Renal pelvis (tissue), 4 donors: Measurements from ENCODE around the gene RAB3IP. TPM values are rescaled to one million over a fixed set of nuclear protein-coding genes. Genes with fewer than 3 reads are reported as not detected.
A peak's percentile ranks its signal among the peaks of the same experiment; 100 is the strongest.
"Not testable (repeated sequence)": the region's sequence is repeated elsewhere in the genome, so short reads cannot be mapped to it uniquely, and the experiment has no call there.

ENCODE experiments used
- DNase-seq: peaks from one replicate; pipeline ENCODE4 v3.0.0-alpha.2; 2013
- polyA plus RNA-seq, 3 donors: library from polyadenylated mRNA; unstranded; fragments of 120-200 nt; gene quantifications; one replicate each; pipeline ENCODE4 v1.2.1, GENCODE V29; 2013; ENCODE audit not compliant: insufficient read length in 3 of 3

Gene RAB3IP
- polyA plus RNA-seq, 3 donors: 54.7 to 81.6 (median 64.6) TPM

DNA sequence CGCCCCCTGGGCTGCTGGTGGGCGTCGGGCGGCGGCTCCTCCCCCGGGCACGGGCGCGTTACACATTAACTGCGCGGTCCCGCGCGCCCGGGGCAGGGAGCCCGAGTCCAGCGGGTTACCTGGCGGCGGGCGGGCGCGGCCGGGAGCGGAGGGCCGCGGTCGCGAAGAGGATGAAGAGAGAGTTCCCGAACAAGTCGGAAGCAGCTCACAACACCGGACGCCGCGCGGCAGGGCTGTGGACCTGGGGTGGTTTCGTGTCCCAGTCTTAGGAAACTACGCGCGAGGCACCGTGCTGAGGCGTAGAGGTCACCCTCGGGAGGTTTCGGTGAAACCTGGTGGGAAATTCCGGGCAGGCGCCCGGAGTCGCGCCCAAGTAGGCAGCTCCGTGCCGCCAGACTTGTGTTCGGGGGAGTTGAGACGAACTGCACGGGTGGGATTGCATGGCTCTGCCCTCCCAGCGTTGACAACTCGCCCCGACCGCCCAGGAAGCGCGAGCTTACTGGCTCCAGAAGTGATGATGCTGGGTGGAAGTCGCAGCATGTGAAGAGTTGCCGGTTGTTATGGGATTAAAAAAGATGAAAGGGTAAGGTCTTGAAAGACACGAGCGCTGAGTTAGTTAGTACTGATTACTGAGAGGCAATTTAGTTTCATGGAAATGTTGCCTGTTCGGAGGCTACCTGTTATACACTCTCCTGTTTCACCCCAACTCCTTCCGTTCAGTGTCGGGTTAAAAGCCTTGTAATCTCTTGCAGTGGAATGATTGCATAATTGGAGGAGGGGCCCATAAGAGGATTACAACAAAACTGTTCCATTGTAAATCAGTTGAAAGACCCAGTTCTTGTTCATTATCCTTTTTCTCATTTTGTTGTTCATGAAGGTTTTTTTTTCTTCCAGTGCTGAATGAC lies 879 bp downstream of the RAB3IP start:
- peak; percentile 73 for DNase-seq

DNA sequence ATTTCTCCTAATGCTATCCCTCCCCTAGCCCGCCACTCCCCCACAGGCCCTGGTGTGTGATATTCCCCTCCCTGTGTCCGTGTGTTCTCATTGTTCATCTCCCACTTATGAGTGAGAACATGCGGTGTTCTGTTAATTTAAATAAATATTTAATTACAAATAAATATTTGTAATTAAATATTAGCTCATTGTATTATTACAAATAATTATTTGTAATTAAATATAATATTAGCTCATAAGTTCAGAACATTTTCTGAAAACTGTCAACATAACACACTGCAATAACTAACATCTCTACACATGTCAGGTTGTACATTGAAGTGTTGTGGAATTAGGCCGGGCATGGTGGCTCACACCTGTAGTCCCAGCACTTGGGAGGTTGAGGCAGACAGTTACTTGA lies 5.4 kb downstream of the RAB3IP start:
- no peak for DNase-seq

DNA sequence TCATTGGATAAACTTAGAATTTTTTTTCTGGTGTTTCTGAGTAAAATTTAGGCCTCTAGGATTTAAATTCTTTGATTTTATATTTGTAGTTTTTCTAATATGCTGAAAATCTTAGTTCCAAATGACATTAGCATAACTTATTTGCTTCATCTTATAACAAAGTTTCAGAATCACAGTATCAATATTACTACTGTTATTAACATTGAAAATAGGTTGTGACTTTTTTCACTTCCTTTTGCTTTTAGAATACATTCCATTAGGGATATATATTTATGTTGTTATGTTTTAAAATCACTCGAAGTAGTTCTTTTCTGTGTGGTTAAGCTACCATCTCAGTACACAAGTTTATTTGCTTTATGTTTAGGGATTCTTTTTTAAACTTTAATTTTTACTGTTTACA lies 12.8 kb downstream of the RAB3IP start:
- DNase-seq: no peak

DNA sequence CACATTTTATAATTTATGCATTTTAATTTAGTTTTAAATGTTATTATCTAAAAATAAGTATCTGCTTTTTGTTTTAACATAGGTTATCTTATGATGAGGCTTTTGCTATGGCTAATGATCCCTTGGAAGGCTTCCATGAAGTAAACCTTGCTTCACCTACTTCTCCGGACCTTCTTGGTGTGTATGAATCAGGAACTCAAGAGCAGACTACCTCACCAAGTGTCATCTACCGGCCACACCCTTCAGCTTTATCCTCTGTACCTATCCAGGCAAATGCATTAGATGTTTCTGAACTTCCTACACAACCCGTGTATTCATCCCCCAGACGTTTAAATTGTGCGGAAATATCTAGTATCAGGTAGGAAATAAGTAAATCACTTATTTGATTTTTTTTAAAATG lies 16.6 kb downstream of the RAB3IP start:
- no peak for DNase-seq

DNA sequence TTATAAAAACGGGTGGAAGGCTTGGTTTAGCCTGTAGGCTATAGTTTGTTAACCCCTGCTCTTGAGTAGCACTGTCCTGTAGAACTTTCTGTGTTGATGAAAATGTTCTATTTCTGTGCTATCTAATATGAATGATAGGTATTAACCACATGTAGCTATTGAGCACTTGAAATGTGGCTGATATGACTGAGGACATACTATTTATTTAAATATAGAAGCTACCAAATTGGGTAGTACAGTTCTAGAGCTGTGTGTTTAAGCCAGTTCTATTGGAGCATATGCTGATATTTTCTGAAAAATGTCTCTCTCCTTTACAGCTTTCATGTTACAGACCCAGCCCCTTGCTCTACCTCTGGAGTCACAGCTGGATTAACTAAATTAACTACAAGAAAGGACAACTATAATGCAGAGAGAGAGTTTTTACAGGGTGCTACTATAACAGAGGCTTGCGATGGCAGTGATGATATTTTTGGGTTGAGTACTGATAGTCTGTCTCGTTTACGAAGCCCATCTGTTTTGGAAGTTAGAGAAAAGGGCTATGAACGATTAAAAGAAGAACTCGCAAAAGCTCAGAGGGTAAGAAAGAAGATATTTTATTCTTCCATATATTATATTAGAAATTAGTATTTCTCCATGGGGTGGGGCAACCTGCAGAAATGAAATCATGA lies 17.6 kb downstream of the RAB3IP start:
- no peak for DNase-seq

DNA sequence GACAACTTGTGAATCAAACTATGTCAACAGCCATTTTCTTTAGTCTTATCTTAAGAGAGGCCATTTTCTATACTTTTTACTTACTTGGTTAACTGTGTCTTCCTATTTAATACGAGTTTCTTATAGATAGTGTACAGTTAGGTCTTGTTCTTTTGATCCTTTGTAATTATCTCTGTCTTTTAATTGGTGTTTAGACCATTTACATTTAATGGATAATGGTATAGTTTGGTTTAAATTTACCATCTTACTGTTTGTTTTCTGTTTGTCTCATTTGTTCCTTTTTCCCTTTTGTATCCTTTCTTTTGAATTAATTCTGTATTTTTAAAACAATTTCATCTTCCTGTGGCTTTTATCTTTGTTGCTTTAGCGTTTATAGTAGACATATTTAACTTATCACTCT lies 19.4 kb downstream of the RAB3IP start:
- no peak for DNase-seq

DNA sequence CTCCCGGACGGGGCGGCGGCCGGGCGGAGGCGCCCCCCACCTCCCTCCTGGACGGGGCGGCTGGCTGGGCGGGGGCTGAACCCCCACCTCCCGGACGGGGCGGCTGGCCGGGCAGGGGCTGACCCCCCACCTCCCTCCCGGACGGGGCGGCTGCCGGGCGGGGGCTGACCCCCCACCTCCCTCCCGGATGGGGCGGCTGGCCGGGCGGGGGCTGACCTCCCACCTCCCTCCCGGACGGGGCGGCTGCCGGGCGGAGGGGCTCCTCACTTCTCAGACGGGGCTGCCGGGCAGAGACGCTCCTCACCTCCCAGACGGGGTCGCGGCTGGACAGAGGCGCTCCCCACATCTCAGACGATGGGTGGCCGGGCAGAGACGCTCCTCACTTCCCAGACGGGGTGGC lies 20.9 kb downstream of the RAB3IP start:
- not testable (repeated sequence) for DNase-seq

DNA sequence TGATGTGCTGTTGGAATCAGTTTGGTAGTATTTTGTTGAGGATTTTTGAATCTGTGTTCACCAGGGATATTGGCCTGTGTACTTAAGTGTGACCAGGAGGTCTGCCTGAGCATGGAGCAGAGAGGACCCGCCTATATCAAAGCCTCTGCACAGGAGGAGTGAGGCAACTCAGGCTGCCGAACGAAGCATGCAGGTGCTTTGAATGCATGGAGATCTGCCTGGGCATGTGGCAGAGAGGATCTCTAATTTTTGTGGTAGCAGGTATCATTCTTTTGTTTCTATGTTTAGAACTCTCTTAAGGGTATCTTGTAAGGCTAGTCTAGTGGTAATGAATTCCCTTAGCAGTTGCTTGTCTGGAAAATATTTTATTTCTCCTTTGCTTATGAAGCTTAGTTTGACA lies 26.9 kb downstream of the RAB3IP start:
- no peak for DNase-seq

DNA sequence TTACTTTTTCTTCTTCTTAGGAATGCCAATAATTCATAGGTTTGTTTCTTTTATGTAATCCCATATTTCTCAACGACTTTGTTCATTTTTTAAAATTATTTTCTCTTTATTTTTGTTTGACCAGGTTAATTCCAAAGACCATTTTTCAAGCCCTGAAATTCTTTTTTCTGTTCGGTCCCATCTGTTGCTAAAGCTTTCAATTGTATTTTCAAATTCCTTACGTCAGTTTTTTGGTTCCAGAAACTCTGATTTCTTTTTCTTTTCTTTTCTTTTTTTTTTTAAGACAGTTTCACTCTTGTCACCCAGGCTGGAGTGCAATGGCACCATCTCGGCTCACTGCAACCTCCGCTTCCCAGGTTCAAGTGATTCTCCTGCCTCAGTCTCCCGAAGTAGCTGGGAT lies 27.6 kb downstream of the RAB3IP start:
- DNase-seq: no peak

DNA sequence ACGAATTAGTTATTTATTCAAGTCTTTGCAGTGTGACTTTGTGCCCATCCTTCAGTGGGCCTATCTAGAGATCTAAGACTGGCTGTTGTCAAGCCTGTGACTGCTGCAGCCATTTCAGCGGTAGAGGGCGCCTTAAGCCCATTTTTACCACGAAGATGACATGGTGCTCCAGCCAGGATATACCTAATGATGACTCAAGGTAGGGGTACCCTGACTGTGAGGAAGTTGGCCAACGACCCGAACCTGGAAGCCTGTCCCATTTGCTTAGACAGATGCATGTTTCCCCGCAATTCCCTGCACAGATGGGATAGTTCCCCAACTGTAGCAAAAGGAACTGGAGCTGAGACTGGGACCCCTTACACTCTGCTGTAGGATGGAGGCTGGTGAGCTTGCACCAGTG lies 41.3 kb downstream of the RAB3IP start:
- DNase-seq: no peak

DNA sequence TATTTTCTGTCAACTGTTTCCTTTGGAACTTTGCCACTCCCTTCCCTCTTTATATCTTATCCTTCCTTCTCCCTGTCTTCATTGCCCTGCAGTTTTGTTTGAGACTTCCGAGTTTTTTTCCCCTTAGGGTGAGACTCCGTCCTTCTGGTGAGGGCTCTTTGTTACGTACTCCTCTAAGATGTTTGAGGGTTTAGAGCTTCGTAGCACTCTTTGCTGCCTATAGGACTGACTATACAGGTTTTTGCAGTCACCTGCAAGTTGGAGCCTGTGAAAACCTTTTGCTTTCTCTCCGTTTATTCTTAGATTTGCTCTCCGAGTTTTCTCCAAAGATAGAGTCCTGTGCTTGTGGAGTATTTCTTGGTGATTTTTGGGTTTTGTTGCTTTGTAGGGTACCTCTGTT lies 44.7 kb downstream of the RAB3IP start:
- DNase-seq: no peak

DNA sequence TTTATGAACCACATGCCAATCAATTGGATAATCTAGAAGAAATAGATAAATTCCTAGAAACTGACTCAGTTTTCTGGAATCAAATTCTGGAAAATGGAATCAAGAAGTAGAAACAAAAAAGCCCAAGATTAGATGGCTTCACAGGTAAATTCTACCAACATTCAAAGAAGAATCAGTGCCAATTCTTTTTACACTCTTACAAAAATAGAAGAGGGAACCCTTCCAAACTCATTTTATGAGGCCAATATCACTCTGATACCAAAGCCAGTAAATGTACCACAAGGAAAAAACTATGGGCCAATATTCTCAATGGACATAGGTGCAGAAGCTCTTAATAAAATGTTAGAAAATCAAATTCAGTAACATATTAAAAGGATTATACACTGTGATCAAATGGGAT lies 50.7 kb downstream of the RAB3IP start:
- DNase-seq: no peak

DNA sequence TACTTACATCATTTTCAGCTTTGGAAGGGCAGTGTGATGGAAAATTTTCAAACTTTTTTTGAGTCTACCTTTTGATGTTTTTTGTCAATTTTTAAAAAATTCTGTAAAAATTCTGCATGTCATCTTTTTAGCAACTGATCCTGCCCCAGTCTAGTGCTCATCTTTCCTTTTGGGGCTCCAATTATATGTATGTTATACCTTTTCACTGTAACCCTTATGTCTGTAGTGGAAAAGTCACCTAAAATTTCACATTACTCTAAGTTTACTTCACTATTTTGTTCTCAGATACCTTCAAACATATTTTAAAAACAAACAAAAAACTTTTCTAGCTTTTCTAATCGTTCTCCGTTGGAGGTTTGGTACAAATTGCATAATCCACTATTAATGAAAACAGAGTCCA lies 53.9 kb downstream of the RAB3IP start:
- DNase-seq: no peak

DNA sequence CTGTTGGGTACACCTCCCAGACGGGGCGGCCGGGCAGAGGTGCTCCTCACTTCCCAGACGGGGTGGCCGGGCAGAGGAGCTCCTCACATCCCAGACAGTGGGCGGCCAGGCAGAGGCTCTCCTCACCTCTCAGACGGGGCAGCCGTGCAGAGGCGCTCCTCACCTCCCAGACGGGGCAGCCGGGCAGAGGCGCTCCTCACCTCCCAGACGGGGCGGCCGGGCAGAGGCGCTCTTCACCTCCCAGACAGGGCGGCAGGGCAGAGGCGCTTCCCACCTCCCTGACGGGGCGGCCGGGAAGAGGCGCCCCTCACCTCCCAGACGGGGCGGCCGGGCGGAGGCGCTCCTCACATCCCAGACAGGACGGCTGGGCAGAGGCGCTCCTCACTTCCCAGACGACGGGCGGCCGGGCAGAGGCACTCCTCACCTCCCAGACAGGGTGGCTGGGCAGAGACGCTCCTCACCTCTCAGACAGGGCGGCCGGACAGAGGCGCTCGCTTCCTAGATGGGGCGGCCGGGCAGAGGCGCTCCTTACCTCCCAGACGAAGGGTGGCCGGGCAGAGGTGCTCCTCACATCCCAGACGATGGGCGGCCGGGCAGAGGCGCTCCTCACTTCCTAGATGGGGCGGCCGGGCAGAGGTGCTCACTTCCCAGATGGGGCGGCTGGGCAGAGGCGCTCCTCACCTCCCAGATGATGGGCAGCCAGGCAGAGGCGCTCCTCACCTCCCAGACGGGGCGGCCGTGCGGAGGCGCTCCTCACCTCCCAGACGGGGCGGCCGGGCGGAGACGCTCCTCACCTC lies 68.6 kb downstream of the RAB3IP start:
- DNase-seq: not testable (repeated sequence)

DNA sequence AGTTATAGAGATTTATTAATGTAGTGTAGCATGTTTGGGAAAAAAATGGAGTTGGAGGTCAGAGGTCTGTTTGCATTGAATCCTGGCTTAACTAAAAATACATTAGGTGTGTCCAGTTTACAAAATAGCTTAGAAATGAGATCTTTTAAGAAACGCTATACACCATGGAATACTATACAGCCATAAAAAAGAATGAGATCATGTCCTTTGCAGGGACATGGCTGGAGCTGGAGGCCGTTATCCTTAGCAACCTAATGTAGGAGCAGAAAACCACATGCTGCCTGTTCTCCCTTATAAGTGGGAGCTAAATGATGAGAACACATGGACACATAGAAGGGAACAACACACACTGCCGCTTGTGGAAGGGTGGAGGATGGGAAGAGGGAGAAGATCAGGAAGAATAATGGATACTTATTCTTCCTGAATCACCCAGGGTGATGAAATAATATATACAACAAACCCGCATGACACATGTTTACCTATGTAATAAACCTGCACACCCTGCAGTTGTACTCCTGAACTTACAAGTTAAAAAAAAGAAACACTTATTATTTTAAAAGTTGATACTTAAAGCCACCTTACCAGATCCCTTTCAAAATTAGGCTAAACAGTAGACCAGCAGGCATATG lies 72.3 kb downstream of the RAB3IP start:
- DNase-seq: no peak

DNA sequence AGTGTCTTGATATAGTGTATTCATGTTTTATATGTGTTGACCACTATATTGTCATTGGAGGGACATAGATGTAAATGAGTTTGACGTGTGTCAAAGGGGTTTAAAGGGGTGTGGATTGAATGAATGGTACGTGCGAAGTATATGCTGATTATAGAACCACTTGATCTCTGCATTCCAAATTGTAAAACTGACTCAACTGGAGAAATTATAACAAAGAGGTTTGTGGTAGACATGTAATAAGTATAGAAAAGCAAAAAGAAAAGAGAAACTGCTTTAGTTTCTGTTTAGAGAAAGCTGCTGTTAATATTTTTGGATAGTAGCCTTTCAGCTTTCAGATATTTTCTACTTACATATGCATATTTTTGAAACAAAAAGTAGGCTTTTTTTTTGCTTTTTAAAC lies 77.4 kb downstream of the RAB3IP start:
- no peak for DNase-seq

DNA sequence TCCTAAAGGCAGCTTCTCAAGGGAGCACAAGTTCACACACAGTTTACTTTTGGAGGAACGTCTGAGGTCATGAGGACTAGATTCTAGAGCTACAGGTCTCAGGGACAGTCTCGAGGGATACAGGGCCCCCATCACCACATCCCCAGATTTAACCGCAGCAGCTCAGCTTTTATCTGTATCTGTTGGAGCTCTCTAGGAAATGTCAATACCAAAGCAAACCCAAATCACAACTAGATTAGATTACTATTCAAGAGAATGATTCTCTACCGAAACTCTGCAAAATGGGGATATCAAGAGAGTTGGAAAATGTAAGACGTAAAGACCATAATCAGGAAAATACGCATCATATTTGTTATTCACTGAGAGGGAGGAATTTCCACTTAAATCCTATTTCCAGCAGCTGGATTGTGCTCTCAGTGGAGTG lies 82.4 kb downstream of the RAB3IP start:
- no peak for DNase-seq

DNA sequence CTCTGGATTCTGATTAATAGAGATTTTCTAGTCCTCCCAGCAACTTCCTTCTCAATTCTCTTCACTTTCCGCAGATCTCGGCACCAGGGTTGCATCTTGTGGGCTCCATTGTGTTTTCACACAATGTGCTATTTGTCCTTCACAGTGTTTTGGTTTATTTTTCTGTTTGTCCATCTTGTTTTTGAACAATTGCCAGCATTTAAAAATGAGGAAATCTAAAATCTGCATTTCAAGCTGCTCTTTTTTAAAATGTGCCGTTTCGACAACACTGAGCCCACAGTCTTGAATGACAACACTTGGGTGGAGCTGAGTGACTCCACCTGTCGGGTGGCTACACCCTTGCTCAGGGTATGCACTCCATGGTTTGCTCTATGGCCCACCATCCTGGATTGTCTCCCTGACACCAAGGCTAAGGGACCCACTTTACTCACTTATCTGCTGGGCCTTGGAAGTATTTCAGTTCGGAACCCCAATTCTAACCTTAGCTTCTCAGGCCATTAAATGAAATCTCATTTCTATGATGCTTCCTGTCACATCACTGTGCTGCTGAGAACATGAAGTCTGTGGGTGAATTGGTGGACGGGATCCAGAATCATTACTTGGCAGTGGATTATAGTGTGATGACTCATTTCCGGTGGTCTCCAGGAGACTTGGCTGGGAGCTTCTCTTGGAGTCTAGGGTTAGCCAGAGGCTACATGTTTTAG lies 82.9 kb downstream of the RAB3IP start:
- DNase-seq: peak; percentile 19

DNA sequence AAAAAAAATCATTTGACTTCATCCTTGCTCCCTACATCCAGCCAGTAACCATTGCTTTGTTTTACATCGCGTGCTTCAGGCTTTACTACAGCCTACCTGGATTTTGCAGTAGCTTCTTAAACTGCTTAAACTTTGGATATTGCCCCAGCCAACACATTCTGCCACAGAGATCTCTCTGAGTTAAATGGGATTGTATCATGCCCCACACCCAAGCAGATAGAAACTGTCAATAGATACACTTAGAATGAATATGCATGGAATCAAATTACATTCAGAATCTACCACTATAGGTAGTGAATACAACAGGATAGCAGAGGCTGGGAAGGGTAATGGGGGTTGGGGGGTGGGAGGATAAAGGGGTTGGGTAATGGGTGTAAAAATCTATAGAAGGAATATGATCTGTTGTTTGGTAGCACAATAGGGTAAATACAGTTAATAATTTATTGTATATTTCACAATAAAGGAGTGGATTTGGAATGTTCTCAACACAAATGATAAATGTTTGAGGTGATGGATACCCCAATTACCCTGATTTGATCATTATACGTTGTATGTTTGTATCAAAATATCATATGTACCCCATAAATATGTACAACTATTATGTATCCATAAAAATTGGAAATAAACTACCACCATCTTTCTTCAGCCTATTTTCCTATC lies 83.7 kb downstream of the RAB3IP start:
- no peak for DNase-seq

DNA sequence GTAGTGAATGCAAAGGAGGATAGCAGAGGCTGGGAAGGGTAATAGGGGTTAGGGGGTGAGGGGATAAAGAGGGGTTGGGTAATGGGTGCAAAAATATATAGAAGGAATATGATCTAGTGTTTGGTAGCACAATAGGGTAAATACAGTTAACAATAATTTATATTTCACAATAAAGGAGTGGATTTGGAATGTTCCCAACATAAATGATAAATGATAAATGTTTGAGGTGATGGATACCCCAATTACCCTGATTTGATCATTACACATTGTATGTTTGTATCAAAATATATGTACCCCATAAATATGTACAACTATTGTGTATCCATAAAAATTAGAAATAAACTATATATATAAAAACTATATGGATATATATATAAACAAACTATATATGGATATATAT lies 85.4 kb downstream of the RAB3IP start:
- DNase-seq: no peak
